SIG-M5 (cell line): ENCODE data around the gene PHLDB3.

Source experiments
- DNase-seq: peaks from one replicate; lab custom pipeline; 2025; lab: John Stamatoyannopoulos, UW

Gene PHLDB3

DNA sequence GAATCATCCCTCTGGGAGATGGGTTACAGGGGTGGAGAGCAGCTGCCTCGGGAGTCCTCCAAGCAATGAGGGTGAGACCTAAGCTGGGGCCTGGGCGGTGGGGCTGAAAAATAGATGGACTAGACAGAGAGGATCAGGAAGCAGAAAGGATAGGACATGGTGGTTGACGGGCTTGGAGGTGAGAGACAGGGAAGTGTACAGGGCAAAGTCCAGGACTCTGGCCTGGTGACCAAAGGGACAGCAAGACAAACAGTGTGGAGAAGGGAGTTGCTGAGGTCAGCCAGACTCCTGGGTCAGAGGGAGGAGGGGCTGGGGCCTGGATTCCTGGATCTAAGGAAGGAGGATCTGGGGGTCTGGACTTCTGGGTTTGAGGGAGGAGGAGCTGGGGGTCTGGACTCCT, 5.5 kb downstream of the PHLDB3 start:
- DNase-seq: no peak

DNA sequence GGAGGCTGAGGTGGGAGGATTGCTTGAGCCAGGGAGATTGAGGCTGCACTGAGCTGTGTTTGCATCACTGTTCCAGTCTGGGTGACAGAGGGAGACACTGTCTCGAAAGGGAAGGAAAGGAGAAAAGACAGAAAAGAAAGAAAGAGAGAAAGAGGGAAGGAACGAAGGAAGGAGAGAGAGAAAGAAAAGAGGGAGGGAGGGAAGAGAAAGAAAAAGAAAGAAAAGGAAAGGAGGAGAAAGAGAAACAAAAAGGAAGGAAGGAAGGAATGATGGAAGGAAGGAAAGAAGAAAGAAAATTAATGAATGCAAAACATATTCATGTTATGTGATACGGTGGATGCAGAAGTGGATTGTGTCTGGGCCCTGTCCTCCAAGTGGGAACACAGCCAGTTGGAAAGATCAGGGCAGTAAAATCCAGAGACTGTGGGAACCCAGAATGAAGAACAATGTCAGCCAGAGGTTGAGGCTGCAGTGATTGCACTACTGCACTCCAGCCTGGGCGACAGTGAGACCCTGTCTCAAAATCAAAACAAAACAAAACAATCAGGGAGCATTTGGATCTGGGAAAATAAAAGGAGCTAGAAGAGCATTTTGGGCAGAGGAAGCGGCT, 6.2 kb downstream of the PHLDB3 start:
- DNase-seq: no peak

DNA sequence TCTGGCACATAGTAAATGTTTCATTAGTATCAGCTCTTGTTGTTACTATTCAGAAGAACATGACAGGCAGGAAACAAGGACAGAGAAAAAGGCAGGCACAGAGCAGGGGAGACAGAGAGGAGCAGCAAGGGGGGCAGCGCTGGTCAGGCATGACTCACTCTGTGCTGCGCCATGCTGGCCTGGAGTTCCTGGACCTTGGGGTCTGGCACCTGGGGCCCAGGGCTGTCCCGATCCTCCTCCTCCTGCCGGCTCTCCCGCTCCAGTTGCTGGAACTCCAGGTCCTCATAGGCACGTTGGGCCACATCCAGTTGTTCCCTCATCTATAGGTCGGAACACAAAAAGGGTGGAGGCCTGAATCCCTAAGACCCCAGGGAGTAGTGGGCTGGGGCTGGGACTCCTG, 7.6 kb downstream of the PHLDB3 start:
- DNase-seq: no peak

DNA sequence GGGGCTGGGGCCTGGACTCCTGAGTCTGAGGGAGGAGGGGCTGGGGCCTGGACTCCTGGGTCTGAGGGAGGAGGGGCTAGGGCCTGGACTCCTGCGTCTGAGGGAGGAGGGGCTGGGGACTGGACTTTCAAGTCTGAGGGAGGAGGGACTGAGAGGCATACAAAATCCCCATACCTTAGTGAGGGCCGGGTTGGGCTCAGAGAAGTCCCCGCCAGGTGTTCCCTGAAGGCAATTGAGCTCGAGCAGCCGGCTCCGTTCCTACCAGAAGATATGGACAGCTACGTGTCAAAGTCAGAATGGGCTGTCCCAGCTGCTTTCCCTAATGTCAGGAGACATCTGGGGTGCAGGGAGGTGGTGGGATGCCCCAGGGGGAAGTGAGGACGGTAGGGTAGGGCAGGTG, 9.5 kb downstream of the PHLDB3 start:
- no peak for DNase-seq

DNA sequence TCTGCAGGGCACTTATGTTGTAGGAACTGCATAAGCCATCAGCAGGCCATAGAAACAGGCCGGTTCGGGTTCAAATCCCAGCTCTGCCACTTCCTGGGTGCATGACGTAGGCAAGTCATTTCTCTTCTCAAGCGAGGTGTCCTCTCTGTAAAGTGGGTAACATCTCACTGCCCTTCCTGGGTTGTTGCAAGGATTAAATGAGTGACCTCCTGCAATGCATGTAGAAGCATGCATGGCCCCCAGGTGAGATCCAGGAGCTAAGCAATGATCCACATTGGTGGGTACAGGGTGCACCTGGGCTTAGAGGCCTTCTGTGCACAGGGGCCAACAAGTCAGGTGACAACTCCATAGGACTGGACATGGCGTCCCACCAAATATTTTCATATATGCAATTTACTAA, 13.8 kb downstream of the PHLDB3 start:
- no peak for DNase-seq

DNA sequence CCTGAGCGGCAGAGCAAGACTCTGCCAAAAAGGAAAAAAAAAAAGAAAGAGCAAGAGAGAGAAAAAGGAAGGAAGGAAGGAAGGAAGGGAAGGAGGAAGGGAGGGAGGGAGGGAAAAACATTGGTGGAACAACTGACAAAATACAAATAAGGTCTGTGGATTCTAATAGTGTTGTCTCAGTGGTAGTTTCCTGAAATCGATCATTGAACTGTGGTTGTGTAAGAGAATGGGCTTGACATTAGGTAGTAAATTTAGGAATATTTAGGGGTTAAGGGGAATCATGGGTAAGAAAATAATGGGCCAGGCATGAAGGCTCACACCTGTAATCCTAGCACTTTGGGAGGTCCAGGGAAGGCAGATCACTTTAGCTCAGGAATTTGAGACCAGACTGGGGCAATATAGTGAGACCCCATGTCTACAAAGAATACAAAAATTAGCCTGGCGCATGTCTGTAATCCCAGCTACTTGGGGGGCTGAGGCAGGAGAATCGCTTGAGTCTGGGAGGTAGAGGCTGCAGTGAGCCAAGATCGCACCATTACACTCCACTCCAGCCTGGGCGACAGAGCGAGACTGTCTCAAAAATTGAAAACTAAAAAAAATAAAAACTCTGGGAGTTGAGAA, 14.5 kb downstream of the PHLDB3 start:
- DNase-seq: no peak

DNA sequence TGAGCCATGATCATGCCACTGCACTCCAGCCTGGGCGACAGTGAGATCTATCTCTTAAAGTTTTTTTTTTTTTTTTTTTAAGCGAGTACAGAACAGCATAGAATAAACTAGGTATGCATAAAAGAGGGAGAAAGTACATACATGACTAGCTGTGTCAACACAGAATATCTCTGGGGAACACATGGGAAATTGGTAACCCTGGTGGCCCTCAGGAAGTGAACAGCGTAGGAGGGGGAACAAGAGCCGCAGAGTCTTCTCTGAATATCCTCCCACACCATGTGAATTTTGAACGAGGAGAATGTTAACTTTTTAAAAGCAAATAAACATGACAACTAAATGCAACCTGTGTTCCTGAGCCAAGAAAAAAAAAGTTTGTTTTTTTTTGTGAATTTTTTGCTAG, 15.2 kb downstream of the PHLDB3 start:
- no peak for DNase-seq

DNA sequence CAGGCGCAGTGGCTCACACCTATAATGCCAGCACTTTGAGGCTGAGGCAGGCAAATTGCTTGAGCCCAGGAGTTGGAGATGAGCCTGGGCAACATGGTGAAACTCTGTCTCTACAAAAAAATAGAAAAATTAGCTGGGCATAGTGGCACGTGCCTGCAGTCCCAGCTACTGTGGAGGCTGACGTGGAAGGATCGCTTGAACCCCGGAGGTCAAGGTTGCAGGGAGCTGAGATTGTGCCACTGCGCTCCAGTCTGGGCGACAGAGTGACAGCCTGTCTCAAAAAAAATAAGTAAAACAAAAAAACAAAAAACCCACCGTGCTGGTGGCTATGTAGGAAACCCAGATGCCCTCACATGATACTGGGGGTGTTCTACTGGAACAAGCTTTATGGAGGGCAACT, 16.4 kb downstream of the PHLDB3 start:
- DNase-seq: no peak

DNA sequence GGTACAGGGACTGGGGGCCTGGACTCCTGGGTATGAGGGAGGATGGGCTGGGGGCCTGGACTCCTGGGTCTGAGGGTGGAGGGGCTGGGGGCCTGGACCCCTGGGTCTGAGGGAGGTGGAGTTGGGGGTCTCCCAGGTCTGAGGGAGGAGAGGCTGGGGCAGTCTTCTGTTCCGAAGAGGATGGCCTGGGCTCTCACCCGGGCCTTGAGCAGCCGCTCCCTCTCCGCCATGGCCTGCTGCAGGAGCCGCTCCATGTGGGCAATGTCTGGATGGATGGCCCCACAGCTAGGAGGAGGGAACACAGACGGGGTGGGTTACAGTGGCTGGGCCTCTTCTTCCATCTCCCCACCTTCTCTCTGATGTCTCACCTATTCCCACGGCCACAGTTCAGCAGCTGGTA, 18.1 kb downstream of the PHLDB3 start:
- DNase-seq: no peak

DNA sequence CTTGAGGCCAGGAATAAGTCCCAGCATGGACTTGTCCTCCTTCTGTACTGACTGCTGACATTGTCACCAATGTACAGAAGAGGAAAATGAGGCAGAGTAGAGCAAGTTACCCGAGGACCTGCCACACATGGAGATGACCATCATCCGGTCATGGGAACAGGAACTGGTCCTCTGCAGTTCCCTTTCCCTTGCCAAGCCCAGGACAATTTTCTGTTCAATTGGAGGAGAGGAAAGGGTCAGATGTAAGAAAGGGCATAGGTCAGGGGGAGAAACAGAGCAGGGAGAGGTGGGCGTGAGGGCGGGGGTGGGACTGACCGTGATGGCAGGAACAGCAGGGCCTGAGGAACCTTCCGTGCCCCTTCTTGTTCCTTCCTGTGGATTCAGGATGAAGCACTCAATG, 18.6 kb downstream of the PHLDB3 start:
- DNase-seq: no peak

DNA sequence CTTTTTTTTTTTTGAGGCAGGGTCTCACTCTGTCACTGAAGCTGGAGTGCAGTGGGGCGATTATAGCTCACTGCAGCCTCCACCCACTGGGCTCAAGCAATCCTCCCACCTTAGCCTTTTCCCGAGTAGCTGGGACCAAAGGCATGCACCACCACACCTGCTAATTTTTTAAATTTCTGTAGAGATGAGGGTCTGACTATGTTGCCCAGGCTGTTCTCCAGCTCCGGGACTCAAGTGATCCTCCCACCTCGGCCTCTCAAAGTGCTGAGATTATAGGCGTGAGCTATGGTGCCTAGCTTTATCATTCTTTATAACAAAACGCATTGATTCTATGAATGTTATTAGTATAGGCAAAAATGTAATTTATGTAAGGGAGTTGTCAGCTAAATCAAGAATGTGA, 21.3 kb downstream of the PHLDB3 start:
- no peak for DNase-seq

DNA sequence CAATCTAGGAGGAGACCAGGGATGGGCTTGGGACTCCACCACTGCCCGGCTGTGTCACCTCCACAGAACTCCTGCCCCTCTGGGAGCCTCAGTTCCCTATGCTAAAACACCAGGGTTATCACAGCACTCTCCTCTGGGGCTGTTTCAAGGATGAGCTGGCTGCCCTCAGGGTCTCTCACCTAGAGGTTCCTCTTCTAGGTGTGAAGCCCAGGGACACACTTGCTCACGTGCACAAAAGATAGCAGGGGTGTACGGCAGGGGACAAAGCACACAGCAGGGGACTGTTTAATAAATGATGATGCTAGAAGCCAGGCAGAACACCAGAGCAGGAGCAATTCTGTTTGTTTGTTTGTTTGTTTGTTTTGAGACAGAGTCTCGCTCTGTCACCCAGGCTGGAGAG, 22.4 kb downstream of the PHLDB3 start:
- no peak for DNase-seq

DNA sequence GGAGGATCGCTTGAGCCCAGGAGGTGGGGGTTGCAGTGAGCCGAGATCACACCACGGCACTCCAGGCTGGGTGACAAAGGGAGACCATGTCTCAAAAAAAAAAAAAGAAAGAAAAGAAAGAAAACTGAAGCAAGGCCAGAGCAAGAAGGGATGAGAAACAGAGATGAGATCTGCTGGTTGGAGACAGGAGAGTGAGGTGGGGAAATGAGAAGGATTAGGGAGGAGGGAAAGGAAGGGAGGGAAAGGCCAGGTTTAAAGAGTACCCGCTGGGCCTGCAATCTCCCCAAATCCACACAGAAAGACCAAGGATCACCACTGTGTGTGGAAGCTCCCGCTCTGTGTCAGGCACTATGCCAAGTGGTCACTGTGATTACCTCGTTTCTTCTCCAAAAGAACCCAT, 22.8 kb downstream of the PHLDB3 start:
- no peak for DNase-seq

DNA sequence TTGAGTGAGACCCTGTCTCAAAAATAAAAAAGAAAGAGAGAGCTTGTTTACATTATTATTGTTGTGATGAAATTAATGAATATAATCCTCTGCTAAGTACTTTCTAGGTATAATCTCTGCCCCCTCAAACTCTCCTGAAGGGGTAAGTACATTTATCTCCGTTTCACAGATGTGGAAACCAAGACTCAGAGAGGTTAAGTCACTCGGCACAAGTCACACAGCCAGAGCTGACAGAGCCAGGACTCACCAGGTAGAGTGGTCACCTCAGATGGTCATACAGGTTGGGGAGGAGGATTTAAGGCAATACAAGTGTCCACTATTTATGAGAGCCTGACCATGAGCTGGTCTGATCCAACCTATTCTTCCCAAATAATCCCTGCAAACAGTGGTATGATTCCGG, 24.0 kb downstream of the PHLDB3 start:
- DNase-seq: no peak

DNA sequence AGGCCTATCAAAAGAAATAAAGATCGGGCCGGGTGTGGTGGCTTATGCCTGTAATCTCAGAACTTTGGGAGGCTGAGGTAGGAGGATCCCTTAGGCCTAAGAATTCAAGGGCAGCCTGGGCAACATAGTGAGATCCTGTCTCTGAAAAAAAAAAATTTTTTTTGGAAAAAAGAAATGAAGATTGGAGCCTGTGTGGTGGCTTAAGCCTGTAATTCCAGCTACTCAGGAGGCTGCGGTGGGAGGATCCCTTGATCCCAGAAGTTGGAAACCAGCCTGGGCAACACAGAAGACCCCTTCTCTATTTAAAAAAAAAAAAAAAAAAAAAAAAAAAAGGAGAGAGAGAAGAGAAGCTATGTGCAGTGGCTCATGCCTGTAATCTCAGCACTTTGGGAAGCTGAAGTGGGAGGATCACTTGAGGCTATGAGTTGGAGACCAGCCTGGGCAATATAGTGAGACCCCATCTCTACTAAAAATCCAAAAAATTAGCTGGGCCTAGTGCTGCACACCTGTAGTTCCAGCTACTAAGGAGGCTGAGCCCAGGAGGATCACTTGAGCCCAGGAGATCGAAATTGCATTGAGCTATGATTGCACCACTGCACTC, 24.5 kb downstream of the PHLDB3 start:
- no peak for DNase-seq

DNA sequence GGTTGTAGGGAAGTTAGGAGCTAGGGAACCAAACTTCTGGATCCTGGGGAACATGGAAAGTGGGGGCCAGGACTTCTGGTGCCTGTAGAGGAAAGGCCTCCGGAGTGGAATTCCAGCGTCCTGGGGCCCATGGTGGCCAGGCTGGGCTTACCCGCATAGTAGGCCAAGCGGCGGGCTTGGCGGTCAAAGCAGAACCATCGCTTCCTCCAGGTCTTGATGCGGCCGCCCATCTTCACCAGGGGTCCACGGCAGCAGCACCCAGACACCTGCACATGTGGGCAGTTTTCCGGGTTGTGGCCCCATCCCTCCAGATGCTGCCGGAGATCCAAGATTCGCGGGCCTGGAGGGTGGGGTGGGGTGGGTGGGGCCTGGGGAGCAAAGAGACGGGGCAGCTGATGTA, 25.3 kb downstream of the PHLDB3 start:
- no peak for DNase-seq

DNA sequence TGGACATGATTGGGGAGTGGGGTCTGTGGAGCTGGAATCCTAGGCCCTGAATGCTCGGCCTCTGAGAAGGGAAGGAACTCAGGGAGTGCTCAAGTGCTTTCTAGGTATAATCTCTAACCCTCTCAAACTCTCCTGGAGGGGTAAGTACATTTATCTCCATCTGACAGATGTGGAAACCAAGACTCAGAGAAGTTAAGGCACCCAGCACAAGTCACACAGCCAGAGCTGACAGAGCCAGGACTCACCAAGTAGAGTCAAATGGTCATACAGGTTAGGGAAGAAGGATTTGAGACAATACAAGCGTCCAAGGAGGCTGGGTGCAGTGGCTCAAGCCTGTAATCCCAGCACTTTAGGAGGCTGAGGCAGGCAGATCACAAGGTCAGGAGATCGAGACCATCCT, 26.2 kb downstream of the PHLDB3 start:
- no peak for DNase-seq

DNA sequence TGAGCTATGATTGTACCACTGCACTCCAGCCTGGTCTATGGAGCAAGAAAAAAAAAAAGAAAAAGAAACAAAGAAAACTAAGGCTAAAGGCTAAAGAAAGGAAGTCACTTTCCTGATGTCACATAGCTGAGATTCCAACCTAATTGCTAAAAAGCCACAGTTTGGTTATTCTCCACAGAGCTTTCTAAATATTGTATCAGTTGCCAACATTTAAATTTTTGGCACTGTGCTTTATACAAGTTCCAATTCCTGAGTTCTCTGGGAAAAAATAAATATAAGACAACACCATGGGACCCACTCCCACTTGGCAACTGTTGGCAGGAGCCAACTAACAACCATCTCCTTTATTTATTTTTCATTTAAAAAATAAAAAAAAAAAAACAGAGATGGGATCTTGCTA, 27.9 kb downstream of the PHLDB3 start:
- no peak for DNase-seq

DNA sequence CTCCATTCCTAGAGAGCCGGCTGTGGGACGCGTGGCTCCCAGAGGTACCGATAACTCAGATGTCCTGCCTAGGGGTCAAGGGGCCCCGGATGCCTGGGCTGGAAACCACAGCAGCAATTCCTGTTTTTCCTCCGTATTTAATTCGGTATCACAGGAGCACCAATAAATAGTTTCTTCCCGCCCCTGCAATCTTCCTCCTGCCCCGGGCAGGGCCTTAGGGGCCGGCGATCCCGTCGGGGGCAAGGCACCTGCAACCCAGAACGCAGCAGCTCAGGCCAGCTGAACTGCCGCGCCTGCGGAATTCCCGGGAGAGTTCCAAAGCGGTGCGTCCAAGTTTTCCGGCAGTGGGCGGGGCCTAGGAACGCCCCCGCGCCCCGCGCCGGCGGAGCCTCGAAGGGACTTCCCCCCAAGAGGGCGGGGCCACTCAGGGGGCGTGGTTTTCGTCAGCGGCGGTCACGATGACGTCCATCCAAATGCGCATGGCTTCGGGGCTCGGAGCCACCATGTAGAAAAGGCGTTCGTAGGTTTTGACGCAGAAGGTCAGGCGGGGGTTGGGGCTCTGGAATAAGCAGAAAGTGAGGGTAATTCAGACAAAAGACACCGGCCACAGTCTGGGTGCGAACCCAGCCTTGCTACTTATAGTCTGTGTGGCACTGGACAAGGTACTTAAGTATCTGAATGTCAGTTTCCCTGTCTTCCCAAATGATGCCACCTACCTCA, 29.4 kb downstream of the PHLDB3 start:
- no peak for DNase-seq

DNA sequence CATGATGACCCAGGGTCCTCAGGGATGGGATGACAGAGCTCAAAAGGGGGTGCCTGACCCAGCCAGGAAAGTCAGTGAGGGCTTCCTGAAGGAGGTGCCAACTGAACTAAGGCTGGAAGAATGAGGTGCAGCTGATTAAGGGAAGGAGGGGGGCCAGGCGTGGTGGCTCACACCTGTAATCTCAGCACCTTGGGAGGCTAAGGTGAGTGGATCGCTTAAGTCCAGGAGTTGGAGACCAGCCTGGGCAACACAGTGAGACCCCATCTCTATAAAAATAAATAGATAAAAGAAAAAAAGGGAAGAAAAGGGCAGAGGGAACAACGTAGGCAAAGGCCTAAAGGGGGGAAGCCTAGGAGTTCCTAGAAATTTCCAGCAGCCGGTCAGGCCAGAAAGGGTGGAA, 30.1 kb downstream of the PHLDB3 start:
- DNase-seq: no peak

DNA sequence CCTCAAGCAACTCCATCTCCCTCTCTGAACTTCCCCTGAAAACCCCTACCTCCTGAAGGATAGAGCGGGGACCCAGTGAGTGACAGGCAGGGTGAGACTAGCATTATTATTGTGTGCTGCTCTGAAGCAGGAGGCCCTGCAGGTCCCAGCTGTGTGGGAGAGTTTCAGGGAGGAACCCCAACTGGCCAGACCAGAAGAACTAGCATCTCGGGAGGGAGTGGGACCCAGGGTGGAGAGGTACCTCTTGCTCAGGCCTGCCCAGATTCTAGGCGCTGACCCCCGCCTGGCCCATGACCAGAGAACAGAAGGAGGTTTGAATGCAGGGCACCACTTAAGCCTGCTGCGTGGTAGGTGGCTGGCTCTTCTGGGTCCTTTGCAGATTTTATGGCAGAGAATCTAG, 33.5 kb downstream of the PHLDB3 start:
- no peak for DNase-seq

DNA sequence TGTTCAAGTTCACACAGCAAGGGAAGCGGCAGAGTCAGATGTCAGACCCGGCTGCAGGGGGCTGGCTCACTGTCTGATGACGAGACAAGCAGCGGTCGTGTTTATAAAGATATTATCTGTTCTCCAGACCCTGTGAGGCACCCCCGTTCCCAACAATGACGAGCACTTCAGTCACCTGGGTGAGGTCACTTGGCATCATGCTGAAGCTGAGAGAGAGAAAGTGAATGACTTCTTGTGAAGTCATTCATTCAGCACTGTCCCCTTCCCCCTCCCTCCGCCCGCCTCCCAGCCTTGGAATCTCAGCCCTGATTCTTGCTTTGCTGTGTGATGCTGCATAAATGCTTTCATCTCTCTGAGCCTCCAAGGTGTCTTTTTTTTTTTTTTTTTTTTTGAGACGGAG, 34.3 kb downstream of the PHLDB3 start:
- no peak for DNase-seq

DNA sequence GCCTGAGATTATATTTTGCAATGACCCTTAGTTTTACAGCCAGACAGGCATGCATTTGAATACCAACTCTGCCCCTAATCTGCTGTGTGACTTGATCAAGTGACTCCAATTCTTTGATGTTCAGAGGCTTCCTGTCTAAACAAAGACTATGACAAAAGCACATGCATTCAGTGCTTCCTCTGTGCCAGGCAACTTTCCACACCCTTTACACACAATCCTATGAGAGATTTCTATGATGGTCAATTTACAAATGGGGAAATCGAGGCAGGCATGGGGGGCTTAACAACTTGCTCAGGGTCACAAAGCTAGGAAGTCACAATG, 35.4 kb downstream of the PHLDB3 start:
- DNase-seq: no peak
